ENCODE data around the gene ABTB2. TPM values are rescaled to one million over a fixed set of nuclear protein-coding genes. Genes with fewer than 3 reads are reported as not detected.

ABTB2 gene
- total RNA-seq, 1 donor from 2014 or later = 0.89 TPM

GRCh38 chr11:34233215-34233614 is 124.6 kb downstream of the ABTB2 start:
- no peak for DNase-seq (ENCODE audit: extremely low spot score, unreplicated experiment)
- H3K27me3 Mint-ChIP-seq (ENCODE audit: unreplicated experiment) = peaks cover 7% of the 10 kb centered on the region
- H3K4me1 Mint-ChIP-seq (ENCODE audit: unreplicated experiment) = no peaks in the 10 kb centered on the region
- H3K9me3 Mint-ChIP-seq (ENCODE audit: unreplicated experiment) = no peaks in the 10 kb centered on the region
- H3K36me3 Mint-ChIP-seq (ENCODE audit: unreplicated experiment) = no peaks in the 10 kb centered on the region
- no peak overlapping the region for H3K27ac Mint-ChIP-seq (ENCODE audit: unreplicated experiment)
- no peak for TF ChIP-seq CTCF (IDR thresholded peaks at IDR 0.05)
- no peak overlapping the region for H3K4me3 Mint-ChIP-seq (ENCODE audit: unreplicated experiment)

GRCh38 chr11:34232807-34233206 is 125.0 kb downstream of the ABTB2 start:
- Mint-ChIP-seq H3K27me3 (ENCODE audit: unreplicated experiment) (peaks cover 7% of the 10 kb centered on the region), H3K36me3 (ENCODE audit: unreplicated experiment) (no peaks in the 10 kb centered on the region), H3K27ac (ENCODE audit: unreplicated experiment) (no peak overlapping the region), H3K9me3 (ENCODE audit: unreplicated experiment) (no peaks in the 10 kb centered on the region), H3K4me3 (ENCODE audit: unreplicated experiment) (no peak overlapping the region), H3K4me1 (ENCODE audit: unreplicated experiment) (no peaks in the 10 kb centered on the region)
- no peak for DNase-seq (ENCODE audit: extremely low spot score, unreplicated experiment)
- no peak for TF ChIP-seq CTCF (IDR thresholded peaks at IDR 0.05)

- no peak for TF ChIP-seq CTCF (IDR thresholded peaks at IDR 0.05)
- H3K9me3 Mint-ChIP-seq (ENCODE audit: unreplicated experiment) = no peaks in the 10 kb centered on the region
- peaks cover 3% of the 10 kb centered on the region for H3K4me1 Mint-ChIP-seq (ENCODE audit: unreplicated experiment)
- no peak for DNase-seq (ENCODE audit: extremely low spot score, unreplicated experiment)
- H3K4me3 Mint-ChIP-seq (ENCODE audit: unreplicated experiment) = no peak overlapping the region
- peaks cover 26% of the 10 kb centered on the region for H3K27me3 Mint-ChIP-seq (ENCODE audit: unreplicated experiment)
- no peak overlapping the region for H3K27ac Mint-ChIP-seq (ENCODE audit: unreplicated experiment)
- H3K36me3 Mint-ChIP-seq (ENCODE audit: unreplicated experiment) = no peaks in the 10 kb centered on the region
Measured at GRCh38 chr11:34226210-34226609, 131.6 kb downstream of the ABTB2 start.

- peaks cover 26% of the 10 kb centered on the region for H3K27me3 Mint-ChIP-seq (ENCODE audit: unreplicated experiment)
- no peak overlapping the region for H3K4me3 Mint-ChIP-seq (ENCODE audit: unreplicated experiment)
Measured at GRCh38 chr11:34225091-34225490, 132.7 kb downstream of the ABTB2 start.

GRCh38 chr11:34224434-34224966 is 133.3 kb downstream of the ABTB2 start:
- DNase-seq (ENCODE audit: extremely low spot score, unreplicated experiment) = no peak
- TF ChIP-seq CTCF (IDR thresholded peaks at IDR 0.05) = no peak
- H3K27me3 Mint-ChIP-seq (ENCODE audit: unreplicated experiment) = peaks cover 26% of the 10 kb centered on the region
- no peak overlapping the region for H3K27ac Mint-ChIP-seq (ENCODE audit: unreplicated experiment)
- peaks cover 3% of the 10 kb centered on the region for H3K4me1 Mint-ChIP-seq (ENCODE audit: unreplicated experiment)
- H3K36me3 Mint-ChIP-seq (ENCODE audit: unreplicated experiment) = no peaks in the 10 kb centered on the region
- H3K4me3 Mint-ChIP-seq (ENCODE audit: unreplicated experiment) = no peak overlapping the region
- H3K9me3 Mint-ChIP-seq (ENCODE audit: unreplicated experiment) = no peaks in the 10 kb centered on the region

More at GRCh38 chr11:34225091-34225490, 132.7 kb downstream of the ABTB2 start:
- H3K36me3 Mint-ChIP-seq (ENCODE audit: unreplicated experiment) = no peaks in the 10 kb centered on the region
- peaks cover 3% of the 10 kb centered on the region for H3K4me1 Mint-ChIP-seq (ENCODE audit: unreplicated experiment)
- TF ChIP-seq CTCF (IDR thresholded peaks at IDR 0.05) = no peak
- no peak for DNase-seq (ENCODE audit: extremely low spot score, unreplicated experiment)
- no peak overlapping the region for H3K27ac Mint-ChIP-seq (ENCODE audit: unreplicated experiment)
- no peaks in the 10 kb centered on the region for H3K9me3 Mint-ChIP-seq (ENCODE audit: unreplicated experiment)
